GM18867 (cell line): ENCODE results near the gene PRDM12.
"Not testable (repeated sequence)": the region's sequence is repeated elsewhere in the genome, so short reads cannot be mapped to it uniquely, and the experiment has no call there.

Experiments used
- ATAC-seq: cut with Tn5 transposase; IDR thresholded peaks from one replicate; pipeline ENCODE4 v1.9.1; 2021; ENCODE audit warnings: mild to moderate bottlenecking, moderate library complexity; ENCODE audit not compliant: unreplicated experiment

Gene PRDM12

GRCh38 chr9:130663258-130663976 lies 977 bp upstream of the PRDM12 start:
- no peak for ATAC-seq

GRCh38 chr9:130663977-130664250 lies 480 bp upstream of the PRDM12 start:
- no peak for ATAC-seq

GRCh38 chr9:130665029-130665430 lies 636 bp downstream of the PRDM12 start:
- no peak for ATAC-seq

- ATAC-seq: no peak
These were observed 1.3 kb downstream of the PRDM12 start for GRCh38 chr9:130665431-130666392.

- ATAC-seq: no peak
These were observed 2.2 kb downstream of the PRDM12 start for GRCh38 chr9:130666393-130667119.

GRCh38 chr9:130667120-130667435 lies 2.7 kb downstream of the PRDM12 start:
- no peak for ATAC-seq

GRCh38 chr9:130668196-130668595 lies 3.8 kb downstream of the PRDM12 start:
- no peak for ATAC-seq

- ATAC-seq: no peak
These were observed 4.3 kb downstream of the PRDM12 start for GRCh38 chr9:130668659-130669058.

- no peak for ATAC-seq
These were observed 5.6 kb downstream of the PRDM12 start for GRCh38 chr9:130669965-130670364.

GRCh38 chr9:130670644-130671043 lies 6.2 kb downstream of the PRDM12 start:
- no peak for ATAC-seq

- ATAC-seq: no peak
These were observed 8.1 kb downstream of the PRDM12 start for GRCh38 chr9:130672466-130672865.

GRCh38 chr9:130672933-130673615 lies 8.7 kb downstream of the PRDM12 start:
- ATAC-seq: no peak

- no peak for ATAC-seq
These were observed 11.0 kb downstream of the PRDM12 start for GRCh38 chr9:130675396-130675795.

- no peak for ATAC-seq
These were observed 12.9 kb downstream of the PRDM12 start for GRCh38 chr9:130677252-130677651.

- ATAC-seq: peak; percentile 55
These were observed 16.7 kb downstream of the PRDM12 start for GRCh38 chr9:130680836-130681768.

GRCh38 chr9:130681769-130682420 lies 17.5 kb downstream of the PRDM12 start:
- ATAC-seq: peak; percentile 19

- peak; percentile 40 for ATAC-seq
These were observed 18.2 kb downstream of the PRDM12 start for GRCh38 chr9:130682421-130683121.

GRCh38 chr9:130685104-130685503 lies 20.7 kb downstream of the PRDM12 start:
- ATAC-seq: no peak

GRCh38 chr9:130685945-130686344 lies 21.6 kb downstream of the PRDM12 start:
- not testable (repeated sequence) for ATAC-seq
